H1 (cell line): ENCODE data around the gene PID1. TPM values are rescaled to one million over a fixed set of nuclear protein-coding genes. Genes with fewer than 3 reads are reported as not detected.

ENCODE experiments used
- CTCF ChIA-PET: fragments of 300-600 bp; sonication (Branson Sonifier 250); formaldehyde crosslinking; loops from one replicate; lab custom pipeline; 2021; ENCODE audit not compliant: partially characterized antibody; lab: Charles Lee
- POLR2A ChIA-PET: fragments of 300-600 bp; sonication (Branson Sonifier 250); formaldehyde crosslinking; loops from one replicate; lab custom pipeline; 2021; ENCODE audit warnings: inconsistent platforms; ENCODE audit not compliant: partially characterized antibody; lab: Charles Lee
- DNase-seq, 2 experiments: peaks; one replicate each; pipeline versions ENCODE4 v3.0.0 to v3.0.0-alpha.2; 2010 to 2022; ENCODE audit warnings: low spot score in 2 of 2, low read depth in 1 of 2, mixed read lengths in 1 of 2
- FAIRE-seq: peaks from 2 replicates; lab custom pipeline; 2011; peaks lifted over from hg19 to GRCh38; lab: Jason Lieb, UNC
- H2AFZ ChIP-seq: 2 replicates; pipeline ENCODE4 v1.8.1; 2012; ENCODE audit warnings: low read length, inconsistent platforms
- H2AK5ac ChIP-seq: 2 replicates; pipeline ENCODE4 v1.6.1; 2013; ENCODE audit warnings: low read depth, low read length
- H2BK120ac ChIP-seq: replicated peaks from 2 replicates; pipeline ENCODE3; 2013; ENCODE audit warnings: low read depth, low read length, inconsistent platforms
- H2BK12ac ChIP-seq: 2 replicates; pipeline ENCODE4 v1.6.1; 2013; ENCODE audit warnings: low read depth, low read length
- H2BK15ac ChIP-seq: 2 replicates; pipeline ENCODE4 v1.6.1; 2013; ENCODE audit warnings: low read length
- H2BK20ac ChIP-seq: 2 replicates; pipeline ENCODE4 v1.6.1; 2013; ENCODE audit warnings: low read length
- H2BK5ac ChIP-seq: 2 replicates; pipeline ENCODE4 v1.6.1; 2013; ENCODE audit warnings: low read depth, low read length
- H3K14ac ChIP-seq: 2 replicates; pipeline ENCODE4 v1.6.1; 2013; ENCODE audit warnings: inconsistent platforms; ENCODE audit not compliant: insufficient read length
- H3K18ac ChIP-seq: 2 replicates; pipeline ENCODE4 v1.6.1; 2013; ENCODE audit warnings: low read length; ENCODE audit errors: extremely low read depth
- H3K23ac ChIP-seq: 2 replicates; pipeline ENCODE4 v1.6.1; 2013; ENCODE audit warnings: inconsistent platforms; ENCODE audit not compliant: insufficient read length
- H3K23me2 ChIP-seq: 2 replicates; pipeline ENCODE4 v1.6.1; 2013; ENCODE audit warnings: low read depth, low read length
- H3K27ac ChIP-seq: 2 replicates; pipeline ENCODE4 v1.6.1; 2011; ENCODE audit warnings: low read depth, low read length, inconsistent platforms
- H3K27me3 ChIP-seq, 4 experiments: replicated peaks in 1 of 4; 1 replicate in 1 of 4; 2 replicates in 3 of 4; pipeline versions ENCODE4 v1.6.1 to v1.8.1; 2011 to 2013; ENCODE audit warnings: low read length in 3 of 4, mild to moderate bottlenecking in 3 of 4, inconsistent platforms in 2 of 4, mixed read lengths in 2 of 4, moderate library complexity in 1 of 4; ENCODE audit not compliant: control insufficient read depth in 3 of 4, insufficient read depth in 3 of 4; ENCODE audit errors: extremely low read depth in 1 of 4
- H3K36me3 ChIP-seq, 4 experiments: 2 replicates each; pipeline versions ENCODE4 v1.6.1 to v1.8.1; 2011 to 2013; ENCODE audit warnings: mild to moderate bottlenecking in 4 of 4, low read length in 3 of 4, moderate library complexity in 2 of 4, control low read depth in 1 of 4, inconsistent platforms in 1 of 4; ENCODE audit not compliant: insufficient read depth in 4 of 4, control insufficient read depth in 2 of 4
- H3K4ac ChIP-seq: replicated peaks from 2 replicates; pipeline ENCODE3; 2013; ENCODE audit warnings: low read length, low read depth, mixed read lengths, inconsistent platforms; ENCODE audit not compliant: insufficient read length
- H3K4me1 ChIP-seq, 4 experiments: replicated peaks in 1 of 4; 1 replicate in 1 of 4; 2 replicates in 3 of 4; pipeline versions ENCODE4 v1.6.1 to v1.8.1; 2011 to 2013; ENCODE audit warnings: low read length in 3 of 4, inconsistent platforms in 2 of 4, mixed read lengths in 1 of 4; ENCODE audit not compliant: insufficient read depth in 4 of 4, control insufficient read depth in 3 of 4
- H3K4me2 ChIP-seq, 2 experiments: 2 replicates each; pipeline versions ENCODE4 v1.6.1 to v1.8.1; 2011 to 2013; ENCODE audit warnings: low read depth in 2 of 2, low read length in 2 of 2, control low read depth in 1 of 2, inconsistent platforms in 1 of 2, mild to moderate bottlenecking in 1 of 2; ENCODE audit not compliant: insufficient read depth in 1 of 2
- H3K4me3 ChIP-seq, 4 experiments: fragments of 200-600, 300-600 bp in 1 of 4; sonication (generic), shearing (Covaris generic), sonication (Bioruptor Twin) in 1 of 4; 2 replicates each; pipeline versions ENCODE4 v1.5.1 to v1.8.1; 2011 to 2016; ENCODE audit warnings: low read length in 4 of 4, low read depth in 3 of 4, control low read depth in 2 of 4, inconsistent platforms in 2 of 4, mild to moderate bottlenecking in 2 of 4, mixed read lengths in 1 of 4, moderate library complexity in 1 of 4; ENCODE audit not compliant: insufficient read depth in 2 of 4; ENCODE audit errors: extremely low read depth in 1 of 4
- H3K56ac ChIP-seq: replicated peaks from 2 replicates; pipeline ENCODE3; 2013; ENCODE audit warnings: low read depth, mild to moderate bottlenecking, mixed read lengths, low read length, inconsistent platforms; ENCODE audit not compliant: insufficient read length
- H3K79me1 ChIP-seq: 2 replicates; pipeline ENCODE4 v1.6.1; 2013; ENCODE audit warnings: low read depth, low read length, control low read depth
- H3K79me2 ChIP-seq, 2 experiments: 2 replicates each; pipeline versions ENCODE4 v1.6.1 to v1.8.1; 2012 to 2013; ENCODE audit warnings: low read length in 2 of 2, mild to moderate bottlenecking in 2 of 2, inconsistent platforms in 1 of 2; ENCODE audit not compliant: insufficient read depth in 2 of 2, control insufficient read depth in 1 of 2
- H3K9ac ChIP-seq, 4 experiments: replicated peaks in 1 of 4; 1 replicate in 1 of 4; 2 replicates in 3 of 4; pipeline versions ENCODE4 v1.6.1 to v1.8.1; 2011 to 2013; ENCODE audit warnings: low read depth in 3 of 4, low read length in 3 of 4, control low read depth in 2 of 4, mild to moderate bottlenecking in 2 of 4, moderate library complexity in 2 of 4, inconsistent platforms in 1 of 4; ENCODE audit errors: extremely low read depth in 1 of 4
- H3K9me3 ChIP-seq, 2 experiments: 2 replicates each; pipeline versions ENCODE4 v1.6.1 to v1.8.1; 2012 to 2013; ENCODE audit warnings: mild to moderate bottlenecking in 2 of 2, moderate library complexity in 2 of 2, control low read depth in 1 of 2, inconsistent platforms in 1 of 2, low read depth in 1 of 2, low read length in 1 of 2, mixed read lengths in 1 of 2; ENCODE audit not compliant: insufficient read depth in 2 of 2
- H4K20me1 ChIP-seq, 2 experiments: replicated peaks in 1 of 2; 2 replicates each; pipeline versions ENCODE3 to v1.8.1; 2011 to 2013; ENCODE audit warnings: inconsistent platforms in 2 of 2, low read length in 2 of 2, mild to moderate bottlenecking in 1 of 2; ENCODE audit not compliant: insufficient read depth in 2 of 2, control insufficient read depth in 1 of 2
- H4K5ac ChIP-seq: 2 replicates; pipeline ENCODE4 v1.6.1; 2013; ENCODE audit warnings: low read length, low read depth, mixed read lengths, inconsistent platforms; ENCODE audit not compliant: insufficient read length
- H4K8ac ChIP-seq: 2 replicates; pipeline ENCODE4 v1.8.0; 2013; ENCODE audit warnings: mild to moderate bottlenecking, moderate library complexity, low read length, inconsistent platforms; ENCODE audit not compliant: insufficient read depth; ENCODE audit errors: extremely low read depth
- H4K91ac ChIP-seq: replicated peaks from 2 replicates; pipeline ENCODE3; 2013; ENCODE audit warnings: low read length, mixed read lengths, inconsistent platforms; ENCODE audit not compliant: insufficient read length
- CEBPB ChIP-seq: IDR thresholded peaks from 2 replicates; pipeline ENCODE4 v1.6.1; 2012; ENCODE audit warnings: low read depth, low read length
- EZH2 ChIP-seq: fragments of 200-600 bp; sonication (generic); IDR thresholded peaks from 2 replicates; pipeline ENCODE4 v1.7.1; 2012; ENCODE audit warnings: low read depth, mild to moderate bottlenecking, moderate library complexity, low read length, inconsistent platforms; ENCODE audit not compliant: severe bottlenecking
- MAX ChIP-seq: IDR thresholded peaks from 2 replicates; pipeline ENCODE4 v1.6.1; 2012; ENCODE audit warnings: inconsistent platforms
- NANOG ChIP-seq: IDR thresholded peaks from 2 replicates; pipeline ENCODE4 v1.6.1; 2011; ENCODE audit warnings: low read length, low read depth, mild to moderate bottlenecking, inconsistent platforms; ENCODE audit not compliant: insufficient read depth, poor library complexity, severe bottlenecking
- POLR2AphosphoS5 ChIP-seq: IDR thresholded peaks from 2 replicates; pipeline ENCODE4 v1.6.1; 2011; ENCODE audit warnings: low read depth, low read length
- SRF ChIP-seq: IDR thresholded peaks from 2 replicates; pipeline ENCODE4 v1.6.1; 2011; ENCODE audit warnings: mild to moderate bottlenecking, low read depth, low read length, moderate library complexity
- WGBS, 2 experiments: shearing (Covaris generic) in 1 of 2; methylation state at CpG; one replicate each; pipeline versions ENCODE4 v1.1.6 to v1.1.7; 2013 to 2015; ENCODE audit warnings: low lambda C conversion rate in 2 of 2, mixed read lengths in 2 of 2, inconsistent platforms in 1 of 2, low coverage in 1 of 2, missing lambda C conversion rate in 1 of 2; ENCODE audit not compliant: insufficient replicate concordance in 2 of 2, insufficient coverage in 1 of 2, insufficient read length in 1 of 2; ENCODE audit errors: extremely low coverage in 1 of 2, missing lambda C conversion rate in 1 of 2; 5-methylcytosine and 5-hydroxymethylcytosine counted together
- polyA plus RNA-seq, 7 experiments: library from polyadenylated mRNA; depleted of rRNA in 3 of 7; stranded (reverse) in 5 of 7; unstranded in 2 of 7; fragments of >200 nt in 5 of 7; fragments of 200-250 nt in 2 of 7; gene quantifications; 1 replicate in 5 of 7; 2 replicates in 1 of 7; 4 replicates in 1 of 7; pipeline versions ENCODE4 v1.2.1 to v1.2.3, GENCODE V29; 2011 to 2013; ENCODE audit warnings: missing spikeins in 2 of 7, mixed read lengths in 2 of 7
- total RNA-seq: library from RNA; stranded (reverse); fragmentation: NEBNext Ultra II Directional; extraction: Animal tissue kit (Norgen Biotek cat#: 25700); gene quantifications from 2 replicates; pipeline ENCODE4 v1.2.1, GENCODE V29; 2021
- TF ChIP-seq, protein P1 (sequence below): IDR thresholded peaks from 2 replicates; pipeline ENCODE4 v1.6.1; 2011; ENCODE audit warnings: low read depth, mild to moderate bottlenecking, low read length; ENCODE audit not compliant: insufficient read depth
- TF ChIP-seq, protein P2 (sequence below): IDR thresholded peaks from 2 replicates; pipeline ENCODE4 v1.6.1; 2011; ENCODE audit warnings: low read length, improper control_type of control experiment

PID1 gene
- total and polyA plus RNA-seq, 2 of the 8 experiments (the other 6 are each of a cell fraction or from before 2014, with no cell fraction given), result 1.5 to 3.3 TPM

DNA sequence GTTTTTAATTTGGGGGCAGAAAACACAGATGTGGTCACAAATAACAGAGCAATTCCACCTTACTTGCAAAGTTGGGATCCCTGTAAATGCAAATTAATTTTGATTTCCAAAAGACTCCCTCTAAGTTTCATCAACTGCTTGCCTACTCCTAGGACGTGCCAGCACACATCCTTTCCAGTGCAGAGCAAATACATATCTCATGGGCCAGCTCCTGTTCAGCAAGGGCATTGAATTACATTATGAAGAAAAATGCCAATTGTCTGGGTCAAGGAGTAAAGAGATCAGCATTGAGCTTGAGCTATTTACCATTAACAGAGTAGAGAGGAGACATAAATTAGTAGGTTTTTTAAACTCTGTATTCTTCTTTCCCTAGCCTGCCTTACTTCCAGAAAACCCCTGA is 18.8 kb downstream of the PID1 start:
- ChIA-PET CTCF (interaction anchor here (1.6 to 1.9 kb wide), 2 partner anchors 14 to 16 kb away, joined by 4 to 6 read pairs; no protein-coding TSS in a partner anchor), POLR2A (no interaction called here)
- Histone ChIP-seq H2AK5ac (no peak overlapping the region), H3K23ac (no peak overlapping the region), H4K91ac (no peak overlapping the region), H3K23me2 (no peaks in the 10 kb centered on the region), H3K56ac (no peak overlapping the region), H2BK20ac (no peak overlapping the region), H3K9ac (no peak overlapping the region), H4K5ac (no peak overlapping the region), H3K4me1 (peaks cover 0 to 3% (median 1%) of the 10 kb centered on the region in 4 experiments; a peak in 4 of 7 replicates), H2BK15ac (no peak overlapping the region), H3K4me3 (no peak overlapping the region), H3K27ac (no peak overlapping the region), H3K4me2 (no peak overlapping the region), H2AFZ (no peak overlapping the region), H4K20me1 (no peaks in the 10 kb centered on the region), H3K79me1 (no peaks in the 10 kb centered on the region), H2BK120ac (no peak overlapping the region), H3K9me3 (no peaks in the 10 kb centered on the region), H3K14ac (no peak overlapping the region), H3K36me3 (no peaks in the 10 kb centered on the region), H3K4ac (no peak overlapping the region), H2BK12ac (no peak overlapping the region), H4K8ac (no peak overlapping the region), H3K27me3 (no peaks in the 10 kb centered on the region), H3K18ac (no peak overlapping the region), H2BK5ac (no peak overlapping the region), H3K79me2 (no peaks in the 10 kb centered on the region)
- no peak for DNase-seq
- FAIRE-seq, result no peak
- no peak for TF ChIP-seq SRF
- TF ChIP-seq, protein P1, sequence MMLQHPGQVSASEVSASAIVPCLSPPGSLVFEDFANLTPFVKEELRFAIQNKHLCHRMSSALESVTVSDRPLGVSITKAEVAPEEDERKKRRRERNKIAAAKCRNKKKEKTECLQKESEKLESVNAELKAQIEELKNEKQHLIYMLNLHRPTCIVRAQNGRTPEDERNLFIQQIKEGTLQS, result no peak
- no peak for TF ChIP-seq EZH2
- TF ChIP-seq CEBPB, result no peak
- no peak for TF ChIP-seq MAX
- no peak for TF ChIP-seq POLR2AphosphoS5
- TF ChIP-seq, protein P2, sequence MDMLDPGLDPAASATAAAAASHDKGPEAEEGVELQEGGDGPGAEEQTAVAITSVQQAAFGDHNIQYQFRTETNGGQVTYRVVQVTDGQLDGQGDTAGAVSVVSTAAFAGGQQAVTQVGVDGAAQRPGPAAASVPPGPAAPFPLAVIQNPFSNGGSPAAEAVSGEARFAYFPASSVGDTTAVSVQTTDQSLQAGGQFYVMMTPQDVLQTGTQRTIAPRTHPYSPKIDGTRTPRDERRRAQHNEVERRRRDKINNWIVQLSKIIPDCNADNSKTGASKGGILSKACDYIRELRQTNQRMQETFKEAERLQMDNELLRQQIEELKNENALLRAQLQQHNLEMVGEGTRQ, result no peak
- no peak for TF ChIP-seq NANOG
- WGBS, 2 experiments, result 88% methylated on average over 1 of the region's 1 CpG; no CpG with 5 or more reads in 1 of the 2 experiments
